CD14-positive monocyte (primary cell): ENCODE results near the gene GABRG3. TPM values are rescaled to one million over a fixed set of nuclear protein-coding genes. Genes with fewer than 3 reads are reported as not detected.

Experiments used
- DNase-seq, 3 donors: peaks; one replicate each; pipeline ENCODE4 v3.0.0-alpha.2; 2011 to 2022
- H2AFZ ChIP-seq: 2 replicates; pipeline ENCODE4 v1.6.0; 2012; ENCODE audit warnings: mild to moderate bottlenecking, low read depth, low read length, inconsistent platforms; ENCODE audit not compliant: insufficient read depth, poor library complexity, severe bottlenecking
- H3K27ac ChIP-seq, 2 donors: 1 replicate in 1 of 2; 2 replicates in 1 of 2; pipeline ENCODE4 v1.5.1; 2012 to 2013; ENCODE audit warnings: low read length in 2 of 2, control low read depth in 1 of 2, inconsistent platforms in 1 of 2, low read depth in 1 of 2, mild to moderate bottlenecking in 1 of 2
- H3K27me3 ChIP-seq, 2 donors: one replicate each; pipeline versions ENCODE4 v1.6.0 to v1.6.1; 2011 to 2013; ENCODE audit warnings: low read length in 2 of 2; ENCODE audit not compliant: control insufficient read depth in 2 of 2, insufficient read depth in 2 of 2
- H3K36me3 ChIP-seq, 2 donors: replicated peaks in 1 of 2; 1 replicate in 1 of 2; 2 replicates in 1 of 2; pipeline versions ENCODE4 v1.5.1 to v1.6.1; 2012 to 2013; ENCODE audit warnings: low read length in 2 of 2, control low read depth in 1 of 2, inconsistent platforms in 1 of 2, mild to moderate bottlenecking in 1 of 2; ENCODE audit not compliant: insufficient read depth in 2 of 2, control insufficient read depth in 1 of 2
- H3K4me1 ChIP-seq, 2 donors: 1 replicate in 1 of 2; 2 replicates in 1 of 2; pipeline versions ENCODE4 v1.5.1 to v1.6.1; 2012 to 2013; ENCODE audit warnings: low read length in 2 of 2, control low read depth in 1 of 2, inconsistent platforms in 1 of 2, mild to moderate bottlenecking in 1 of 2, moderate library complexity in 1 of 2; ENCODE audit not compliant: insufficient read depth in 2 of 2, control insufficient read depth in 1 of 2
- H3K4me2 ChIP-seq: replicated peaks from 2 replicates; pipeline ENCODE3; 2012; ENCODE audit warnings: low read length, moderate library complexity, mild to moderate bottlenecking; ENCODE audit not compliant: poor library complexity, severe bottlenecking; ENCODE audit errors: extremely low read depth
- H3K4me3 ChIP-seq, 3 experiments: fragments of 200-600 bp in 1 of 3; sonication (generic) in 1 of 3; replicated peaks in 1 of 3; 1 replicate in 2 of 3; 2 replicates in 1 of 3; pipeline ENCODE4 v1.5.1; 2011 to 2013; ENCODE audit warnings: low read length in 3 of 3, mild to moderate bottlenecking in 3 of 3, control low read depth in 2 of 3, low read depth in 2 of 3, inconsistent platforms in 1 of 3, moderate library complexity in 1 of 3
- H3K79me2 ChIP-seq: 2 replicates; pipeline ENCODE4 v1.6.0; 2012; ENCODE audit warnings: mild to moderate bottlenecking, control low read depth, inconsistent platforms, low read length, moderate library complexity; ENCODE audit not compliant: insufficient read depth
- H3K9ac ChIP-seq: 2 replicates; pipeline ENCODE4 v1.6.0; 2017; ENCODE audit warnings: low read length, mild to moderate bottlenecking; ENCODE audit not compliant: insufficient read depth, poor library complexity, severe bottlenecking
- H3K9me3 ChIP-seq, 2 donors: replicated peaks in 1 of 2; 1 replicate in 1 of 2; 2 replicates in 1 of 2; pipeline versions ENCODE4 v1.5.1 to v1.6.1; 2012 to 2013; ENCODE audit warnings: low read length in 2 of 2, control low read depth in 1 of 2; ENCODE audit not compliant: control insufficient read depth in 1 of 2, insufficient read depth in 1 of 2
- H4K20me1 ChIP-seq: 2 replicates; pipeline ENCODE4 v1.6.0; 2012; ENCODE audit warnings: mild to moderate bottlenecking, low read length, control low read depth, moderate library complexity; ENCODE audit not compliant: insufficient read depth
- H3K27ac Mint-ChIP-seq, 7 donors: one replicate each; pipeline ENCODE4 v1.8.0; 2020; ENCODE audit warnings: mild to moderate bottlenecking in 7 of 7, mixed read lengths in 7 of 7, moderate library complexity in 6 of 7, inconsistent platforms in 2 of 7
- H3K27me3 Mint-ChIP-seq, 3 donors: one replicate each; pipeline ENCODE4 v1.8.0; 2021 to 2022; ENCODE audit warnings: low read depth in 3 of 3, mild to moderate bottlenecking in 3 of 3, mixed read lengths in 3 of 3, moderate library complexity in 3 of 3, inconsistent platforms in 1 of 3
- H3K36me3 Mint-ChIP-seq, 2 donors: one replicate each; pipeline ENCODE4 v1.8.0; 2020; ENCODE audit warnings: mixed read lengths in 2 of 2, inconsistent platforms in 1 of 2, mild to moderate bottlenecking in 1 of 2
- H3K4me1 Mint-ChIP-seq: one replicate; pipeline ENCODE4 v1.8.0; 2020; ENCODE audit warnings: mild to moderate bottlenecking, mixed read lengths
- H3K4me3 Mint-ChIP-seq, 2 donors: one replicate each; pipeline ENCODE4 v1.8.0; 2020; ENCODE audit warnings: mild to moderate bottlenecking in 2 of 2, mixed read lengths in 2 of 2, moderate library complexity in 1 of 2
- H3K9me3 Mint-ChIP-seq, 7 donors: one replicate each; pipeline ENCODE4 v1.8.0; 2020 to 2022; ENCODE audit warnings: mixed read lengths in 7 of 7, mild to moderate bottlenecking in 6 of 7, moderate library complexity in 6 of 7, inconsistent platforms in 2 of 7
- WGBS: methylation state at CpG from one replicate; pipeline ENCODE4 v1.1.5; 2013; ENCODE audit warnings: missing lambda C conversion rate; ENCODE audit not compliant: insufficient coverage; 5-methylcytosine and 5-hydroxymethylcytosine counted together
- intact Hi-C, 2 donors: fragments of 100-400 bp; cut with micrococcal nuclease; formaldehyde crosslinking; loops; one replicate each; pipeline versions ENCODE4 v1.15.0 to v1.15.1; 2023
- polyA plus RNA-seq, 3 donors: library from polyadenylated mRNA; depleted of rRNA in 1 of 3; unstranded in 2 of 3; stranded (reverse) in 1 of 3; fragments of 300-500 nt in 2 of 3; fragments of >200 nt in 1 of 3; fragmentation: Illumina TruSeq in 2 of 3; gene quantifications; 1 replicate in 2 of 3; 2 replicates in 1 of 3; pipeline ENCODE4 v1.2.3, GENCODE V29; 2012 to 2021
- TF ChIP-seq, protein P1 (sequence below): fragments of 200-600 bp; IDR thresholded peaks from one replicate; pipeline ENCODE4 v1.8.0; 2022; ENCODE audit warnings: antibody characterized with exemption, mild to moderate bottlenecking

Gene GABRG3
- polyA plus RNA-seq, 3 donors, result not detected

GRCh38 chr15:27176785-27177406, 205.9 kb downstream of the GABRG3 start:
- intact Hi-C loops, result no loop called here
- Histone ChIP-seq H3K79me2 (no peaks in the 10 kb centered on the region), H2AFZ (no peak overlapping the region), H3K36me3 (no peaks in the 10 kb centered on the region), H3K27ac (no peak overlapping the region), H3K9ac (no peak overlapping the region), H3K4me3 (no peak overlapping the region), H4K20me1 (no peaks in the 10 kb centered on the region), H3K9me3 (peaks cover 33 to 66% of the 10 kb centered on the region in 2 donors), H3K4me1 (no peaks in the 10 kb centered on the region), H3K4me2 (no peak overlapping the region), H3K27me3 (no peaks in the 10 kb centered on the region)
- DNase-seq, result no peak
- WGBS, result 100% methylated on average over 1 of the region's 4 CpGs
- Mint-ChIP-seq H3K27me3 (peaks cover 0 to 3% (median 1%) of the 10 kb centered on the region in 3 donors), H3K9me3 (peaks cover 5 to 41% (median 21%) of the 10 kb centered on the region in 7 donors), H3K27ac (no peak overlapping the region), H3K4me3 (no peak overlapping the region), H3K36me3 (no peaks in the 10 kb centered on the region), H3K4me1 (no peaks in the 10 kb centered on the region)
- TF ChIP-seq, protein P1, sequence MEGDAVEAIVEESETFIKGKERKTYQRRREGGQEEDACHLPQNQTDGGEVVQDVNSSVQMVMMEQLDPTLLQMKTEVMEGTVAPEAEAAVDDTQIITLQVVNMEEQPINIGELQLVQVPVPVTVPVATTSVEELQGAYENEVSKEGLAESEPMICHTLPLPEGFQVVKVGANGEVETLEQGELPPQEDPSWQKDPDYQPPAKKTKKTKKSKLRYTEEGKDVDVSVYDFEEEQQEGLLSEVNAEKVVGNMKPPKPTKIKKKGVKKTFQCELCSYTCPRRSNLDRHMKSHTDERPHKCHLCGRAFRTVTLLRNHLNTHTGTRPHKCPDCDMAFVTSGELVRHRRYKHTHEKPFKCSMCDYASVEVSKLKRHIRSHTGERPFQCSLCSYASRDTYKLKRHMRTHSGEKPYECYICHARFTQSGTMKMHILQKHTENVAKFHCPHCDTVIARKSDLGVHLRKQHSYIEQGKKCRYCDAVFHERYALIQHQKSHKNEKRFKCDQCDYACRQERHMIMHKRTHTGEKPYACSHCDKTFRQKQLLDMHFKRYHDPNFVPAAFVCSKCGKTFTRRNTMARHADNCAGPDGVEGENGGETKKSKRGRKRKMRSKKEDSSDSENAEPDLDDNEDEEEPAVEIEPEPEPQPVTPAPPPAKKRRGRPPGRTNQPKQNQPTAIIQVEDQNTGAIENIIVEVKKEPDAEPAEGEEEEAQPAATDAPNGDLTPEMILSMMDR, result no peak

DNA sequence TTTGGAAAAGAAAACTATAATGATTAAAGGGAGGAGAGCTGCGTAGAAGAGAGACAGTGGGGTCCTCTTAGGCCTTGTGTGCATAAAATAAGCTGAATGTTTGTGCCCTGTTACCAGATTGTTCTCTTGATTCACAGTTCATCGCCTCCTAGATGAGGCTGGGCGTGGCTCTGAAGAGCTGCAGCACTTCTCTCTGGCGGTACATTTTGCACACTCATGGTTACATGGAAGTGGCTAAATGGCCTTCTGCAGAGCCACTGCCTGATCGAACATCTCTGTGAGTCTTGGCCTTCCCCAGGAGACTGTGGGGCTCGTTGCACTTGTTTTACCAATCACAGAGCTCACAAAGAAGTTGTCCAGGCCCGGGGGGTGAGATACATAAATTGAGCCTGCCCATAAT, 208.8 kb downstream of the GABRG3 start:
- Mint-ChIP-seq H3K36me3 (no peaks in the 10 kb centered on the region), H3K4me3 (no peak overlapping the region), H3K27ac (no peak overlapping the region), H3K9me3 (peaks cover 5 to 37% (median 21%) of the 10 kb centered on the region in 7 donors), H3K4me1 (no peaks in the 10 kb centered on the region), H3K27me3 (peaks cover 0 to 3% (median 1%) of the 10 kb centered on the region in 3 donors)
- intact Hi-C loops, result loop anchor here in 1 of 2 donors (10.0 kb wide), 1 partner anchor 55 kb away; no protein-coding TSS in a partner anchor
- Histone ChIP-seq H3K4me3 (no peak overlapping the region), H3K4me2 (no peak overlapping the region), H3K27ac (no peak overlapping the region), H3K36me3 (no peaks in the 10 kb centered on the region), H4K20me1 (no peaks in the 10 kb centered on the region), H2AFZ (no peak overlapping the region), H3K79me2 (no peaks in the 10 kb centered on the region), H3K9me3 (peaks cover 32 to 59% of the 10 kb centered on the region in 2 donors), H3K27me3 (no peaks in the 10 kb centered on the region), H3K9ac (no peak overlapping the region), H3K4me1 (no peaks in the 10 kb centered on the region)
- WGBS, result 82% methylated on average over 6 of the region's 7 CpGs
- no peak for DNase-seq
- TF ChIP-seq, protein P1, result no peak
